Keratinocyte (primary cell): ENCODE results near the gene ZNF423. TPM values are rescaled to one million over a fixed set of nuclear protein-coding genes. Genes with fewer than 3 reads are reported as not detected.

Experiments used
- DNase-seq: peaks from one replicate; pipeline ENCODE4 v3.0.0-alpha.2; 2011; ENCODE audit warnings: low read depth, missing footprints, low spot score
- FAIRE-seq: peaks from 2 replicates; lab custom pipeline; 2011; peaks lifted over from hg19 to GRCh38; lab: Jason Lieb, UNC
- H2AFZ ChIP-seq: 2 replicates; pipeline ENCODE4 v1.6.0; 2012; ENCODE audit warnings: low read length, control low read depth, inconsistent platforms; ENCODE audit not compliant: control insufficient read depth
- H3K27ac ChIP-seq: 2 replicates; pipeline ENCODE4 v1.5.1; 2011; ENCODE audit warnings: low read length; ENCODE audit not compliant: control insufficient read depth, insufficient read depth
- H3K27me3 ChIP-seq: 3 replicates; pipeline ENCODE4 v1.6.0; 2011; ENCODE audit warnings: low read length; ENCODE audit not compliant: control insufficient read depth, insufficient read depth; ENCODE audit errors: extremely low read depth
- H3K36me3 ChIP-seq, 2 experiments: 2 replicates in 1 of 2; 3 replicates in 1 of 2; pipeline ENCODE4 v1.5.1; 2011; ENCODE audit warnings: low read length in 2 of 2, mild to moderate bottlenecking in 1 of 2; ENCODE audit not compliant: control insufficient read depth in 2 of 2, insufficient read depth in 2 of 2; ENCODE audit errors: extremely low read depth in 1 of 2
- H3K4me1 ChIP-seq: 3 replicates; pipeline ENCODE4 v1.5.1; 2011; ENCODE audit warnings: low read length; ENCODE audit not compliant: control insufficient read depth, insufficient read depth; ENCODE audit errors: extremely low read depth
- H3K4me2 ChIP-seq: 3 replicates; pipeline ENCODE4 v1.6.0; 2011; ENCODE audit warnings: low read depth, low read length; ENCODE audit not compliant: control insufficient read depth, insufficient read depth; ENCODE audit errors: extremely low read depth
- H3K4me3 ChIP-seq, 3 experiments: fragments of 200-600 bp in 1 of 3; sonication (generic) in 1 of 3; 2 replicates in 2 of 3; 3 replicates in 1 of 3; pipeline ENCODE4 v1.5.1; 2011 to 2016; ENCODE audit warnings: low read length in 3 of 3, mild to moderate bottlenecking in 3 of 3, control low read depth in 2 of 3, inconsistent platforms in 1 of 3, low read depth in 1 of 3, mixed read lengths in 1 of 3, mixed run types in 1 of 3, moderate library complexity in 1 of 3; ENCODE audit not compliant: control insufficient read depth in 2 of 3, insufficient read depth in 2 of 3; ENCODE audit errors: extremely low read depth in 1 of 3
- H3K79me2 ChIP-seq: 2 replicates; pipeline ENCODE4 v1.6.0; 2012; ENCODE audit warnings: low read length; ENCODE audit not compliant: control insufficient read depth, insufficient read depth
- H3K9ac ChIP-seq: 3 replicates; pipeline ENCODE4 v1.6.0; 2011; ENCODE audit warnings: low read length; ENCODE audit not compliant: control insufficient read depth, insufficient read depth; ENCODE audit errors: extremely low read depth
- H3K9me1 ChIP-seq: 3 replicates; pipeline ENCODE4 v1.6.0; 2011; ENCODE audit warnings: low read length; ENCODE audit not compliant: control insufficient read depth, insufficient read depth; ENCODE audit errors: extremely low read depth
- H3K9me3 ChIP-seq: 2 replicates; pipeline ENCODE4 v1.5.1; 2012; ENCODE audit warnings: low read depth, low read length; ENCODE audit not compliant: control insufficient read depth
- H4K20me1 ChIP-seq: 3 replicates; pipeline ENCODE4 v1.6.0; 2011; ENCODE audit warnings: low read length; ENCODE audit not compliant: control insufficient read depth, insufficient read depth; ENCODE audit errors: extremely low read depth
- CTCF ChIP-seq, 3 experiments: IDR thresholded peaks in 1 of 3; conservative IDR thresholded peaks in 1 of 3; optimal IDR thresholded peaks in 1 of 3; 2 replicates in 2 of 3; 3 replicates in 1 of 3; pipeline versions ENCODE3 to v1.5.1; 2011; ENCODE audit warnings: low read length in 3 of 3, mild to moderate bottlenecking in 3 of 3, moderate library complexity in 2 of 3, control low read depth in 1 of 3, inconsistent platforms in 1 of 3; ENCODE audit not compliant: insufficient read depth in 2 of 3; ENCODE audit errors: extremely low read depth in 1 of 3
- EZH2 ChIP-seq: IDR thresholded peaks from one replicate; pipeline ENCODE4 v1.6.1; 2012; ENCODE audit warnings: inconsistent platforms, mild to moderate bottlenecking, low read length, moderate library complexity
- dilution Hi-C: fragments of 300-500 bp; cut with MboI; formaldehyde crosslinking; loops from one replicate; pipeline ENCODE4 v1.7.0; 2020; ENCODE audit warnings: low sequenced_read_pairs; ENCODE audit not compliant: extremely low pct_ligation_motif_present
- polyA plus RNA-seq, 5 experiments: library from polyadenylated mRNA; depleted of rRNA in 3 of 5; stranded (reverse) in 3 of 5; stranded (forward) in 1 of 5; unstranded in 1 of 5; fragments of >200 nt; gene quantifications; 1 replicate in 1 of 5; 2 replicates in 3 of 5; 3 replicates in 1 of 5; pipeline versions ENCODE4 v1.2.1 to v1.2.3, GENCODE V29; 2011 to 2012; ENCODE audit warnings: missing spikeins in 2 of 5, low read depth in 1 of 5, low replicate concordance in 1 of 5

ZNF423 gene
- polyA plus RNA-seq, 1 donor (not counting 4 experiments of a cell fraction or from before 2014, with no cell fraction given): 0.05 TPM

GRCh38 chr16:49724774-49725173, 131.1 kb downstream of the ZNF423 start:
- dilution Hi-C loops: no loop called here
- Histone ChIP-seq H3K9me1 (no peaks in the 10 kb centered on the region), H4K20me1 (no peaks in the 10 kb centered on the region), H3K4me2 (no peak overlapping the region), H3K79me2 (no peaks in the 10 kb centered on the region), H2AFZ (no peak overlapping the region), H3K4me1 (no peaks in the 10 kb centered on the region), H3K36me3 (no peaks in the 10 kb centered on the region), H3K9me3 (no peaks in the 10 kb centered on the region), H3K27me3 (no peaks in the 10 kb centered on the region), H3K27ac (no peak overlapping the region), H3K4me3 (no peak overlapping the region), H3K9ac (no peak overlapping the region)
- no peak for DNase-seq
- no peak for FAIRE-seq
- TF ChIP-seq EZH2 (no peak), CTCF (optimal IDR thresholded peaks at IDR 0.05 in 1 of 3, IDR thresholded peaks at IDR 0.05 in 1 of 3, conservative IDR thresholded peaks at IDR 0.05 in 1 of 3; ENCODE audit: extremely low read depth in 1 of 3, insufficient read depth in 2 of 3, low read length in 3 of 3) (no peak)

- Histone ChIP-seq H3K79me2 (no peaks in the 10 kb centered on the region), H3K27me3 (no peaks in the 10 kb centered on the region), H3K36me3 (no peaks in the 10 kb centered on the region), H2AFZ (no peak overlapping the region), H3K4me2 (no peak overlapping the region), H3K4me3 (no peak overlapping the region), H3K9ac (no peak overlapping the region), H3K9me3 (no peaks in the 10 kb centered on the region), H3K4me1 (no peaks in the 10 kb centered on the region), H3K9me1 (no peaks in the 10 kb centered on the region), H4K20me1 (no peaks in the 10 kb centered on the region), H3K27ac (no peak overlapping the region)
- dilution Hi-C loops: no loop called here
- TF ChIP-seq EZH2 (no peak), CTCF (optimal IDR thresholded peaks at IDR 0.05 in 1 of 3, IDR thresholded peaks at IDR 0.05 in 1 of 3, conservative IDR thresholded peaks at IDR 0.05 in 1 of 3; ENCODE audit: extremely low read depth in 1 of 3, insufficient read depth in 2 of 3, low read length in 3 of 3) (no peak)
- FAIRE-seq (no peak), DNase-seq (no peak)
Measured at GRCh38 chr16:49723310-49723709, 132.6 kb downstream of the ZNF423 start.
